HG02885 (cell line): ENCODE data around the gene KRT84.

Experiments
- ATAC-seq: cut with Tn5 transposase; IDR thresholded peaks from one replicate; pipeline ENCODE4 v1.9.1; 2021; ENCODE audit warnings: mild to moderate bottlenecking; ENCODE audit not compliant: unreplicated experiment, poor library complexity

KRT84 gene

GRCh38 chr12:52389313-52390207 lies 4.1 kb upstream of the KRT84 start:
- ATAC-seq: no peak

GRCh38 chr12:52387859-52388258 lies 2.4 kb upstream of the KRT84 start:
- no peak for ATAC-seq

GRCh38 chr12:52383331-52383730 lies 2.1 kb downstream of the KRT84 start:
- ATAC-seq: no peak

GRCh38 chr12:52382854-52383253 lies 2.6 kb downstream of the KRT84 start:
- no peak for ATAC-seq

GRCh38 chr12:52381206-52381605 lies 4.2 kb downstream of the KRT84 start:
- no peak for ATAC-seq

- ATAC-seq: no peak
Measured at GRCh38 chr12:52380271-52380694, 5.2 kb downstream of the KRT84 start.

GRCh38 chr12:52379536-52379935 lies 5.9 kb downstream of the KRT84 start:
- ATAC-seq: no peak

GRCh38 chr12:52378091-52378490 lies 7.4 kb downstream of the KRT84 start:
- no peak for ATAC-seq

- no peak for ATAC-seq
Measured at GRCh38 chr12:52377266-52377665, 8.2 kb downstream of the KRT84 start.

GRCh38 chr12:52372216-52373154 lies 13.0 kb downstream of the KRT84 start:
- no peak for ATAC-seq

- no peak for ATAC-seq
Measured at GRCh38 chr12:52371716-52372115, 13.7 kb downstream of the KRT84 start.

GRCh38 chr12:52370926-52371608 lies 14.4 kb downstream of the KRT84 start:
- ATAC-seq: no peak

GRCh38 chr12:52369809-52370208 lies 15.6 kb downstream of the KRT84 start:
- no peak for ATAC-seq

- ATAC-seq: no peak
Measured at GRCh38 chr12:52369211-52369610, 16.2 kb downstream of the KRT84 start.

GRCh38 chr12:52368508-52368907 lies 16.9 kb downstream of the KRT84 start:
- no peak for ATAC-seq

GRCh38 chr12:52367876-52368275 lies 17.6 kb downstream of the KRT84 start:
- ATAC-seq: no peak

GRCh38 chr12:52366738-52367485 lies 18.5 kb downstream of the KRT84 start, which contains the start of gene KRT85:
Gene KRT85 (minus strand): TSS chr12:52367481. CDS start chr12:52367405, 76 bp downstream.
- ATAC-seq: no peak

GRCh38 chr12:52364901-52365489 lies 20.5 kb downstream of the KRT84 start:
- ATAC-seq: no peak

- no peak for ATAC-seq
Measured at GRCh38 chr12:52364061-52364460, 21.4 kb downstream of the KRT84 start.
